Fibroblast of villous mesenchyme (primary cell): ENCODE data around the gene GPX1. TPM values are rescaled to one million over a fixed set of nuclear protein-coding genes. Genes with fewer than 3 reads are reported as not detected.
A peak's percentile ranks its signal among the peaks of the same experiment; 100 is the strongest.
"Not testable (repeated sequence)": the region's sequence is repeated elsewhere in the genome, so short reads cannot be mapped to it uniquely, and the experiment has no call there.

Source experiments
- DNase-seq: peaks from one replicate; pipeline ENCODE4 v3.0.0-alpha.2; 2010; ENCODE audit warnings: low read depth
- H3K4me3 ChIP-seq: 2 replicates; pipeline ENCODE4 v1.5.1; 2011; ENCODE audit warnings: low read depth, mild to moderate bottlenecking, low read length
- total RNA-seq: library from RNA; depleted of rRNA; stranded (reverse); fragments of >200 nt; gene quantifications from 2 replicates; pipeline ENCODE4 v1.2.3, GENCODE V29; 2012
- TF ChIP-seq, protein P1 (sequence below): IDR thresholded peaks from 2 replicates; pipeline ENCODE4 v1.5.1; 2012; ENCODE audit warnings: low read depth, mild to moderate bottlenecking, low read length; ENCODE audit not compliant: insufficient read depth

The GPX1 gene
- total RNA-seq, 1 donor: 198 TPM

DNA sequence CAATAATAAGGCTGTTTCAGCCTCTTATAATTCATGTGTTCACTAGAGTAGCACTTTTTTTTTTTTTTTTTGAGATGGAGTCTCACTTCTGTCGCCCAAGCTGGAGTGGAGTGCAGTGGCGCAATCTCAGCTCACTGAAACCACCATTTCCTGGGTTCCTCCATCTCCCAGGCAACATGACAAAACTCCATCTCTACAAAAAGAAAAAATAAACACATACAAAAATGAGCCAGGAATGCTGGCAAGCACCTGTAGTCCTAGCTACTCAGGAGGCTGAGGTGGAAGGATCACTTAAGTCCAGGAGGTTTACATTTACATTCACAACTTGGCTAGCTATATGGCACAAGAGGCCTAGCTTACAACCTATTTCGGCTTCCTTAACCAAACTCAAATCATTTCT lies 25.1 kb downstream of the GPX1 start:
- TF ChIP-seq, protein P1, sequence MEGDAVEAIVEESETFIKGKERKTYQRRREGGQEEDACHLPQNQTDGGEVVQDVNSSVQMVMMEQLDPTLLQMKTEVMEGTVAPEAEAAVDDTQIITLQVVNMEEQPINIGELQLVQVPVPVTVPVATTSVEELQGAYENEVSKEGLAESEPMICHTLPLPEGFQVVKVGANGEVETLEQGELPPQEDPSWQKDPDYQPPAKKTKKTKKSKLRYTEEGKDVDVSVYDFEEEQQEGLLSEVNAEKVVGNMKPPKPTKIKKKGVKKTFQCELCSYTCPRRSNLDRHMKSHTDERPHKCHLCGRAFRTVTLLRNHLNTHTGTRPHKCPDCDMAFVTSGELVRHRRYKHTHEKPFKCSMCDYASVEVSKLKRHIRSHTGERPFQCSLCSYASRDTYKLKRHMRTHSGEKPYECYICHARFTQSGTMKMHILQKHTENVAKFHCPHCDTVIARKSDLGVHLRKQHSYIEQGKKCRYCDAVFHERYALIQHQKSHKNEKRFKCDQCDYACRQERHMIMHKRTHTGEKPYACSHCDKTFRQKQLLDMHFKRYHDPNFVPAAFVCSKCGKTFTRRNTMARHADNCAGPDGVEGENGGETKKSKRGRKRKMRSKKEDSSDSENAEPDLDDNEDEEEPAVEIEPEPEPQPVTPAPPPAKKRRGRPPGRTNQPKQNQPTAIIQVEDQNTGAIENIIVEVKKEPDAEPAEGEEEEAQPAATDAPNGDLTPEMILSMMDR: no peak
- H3K4me3 ChIP-seq: no peak overlapping the region
- DNase-seq: no peak

DNA sequence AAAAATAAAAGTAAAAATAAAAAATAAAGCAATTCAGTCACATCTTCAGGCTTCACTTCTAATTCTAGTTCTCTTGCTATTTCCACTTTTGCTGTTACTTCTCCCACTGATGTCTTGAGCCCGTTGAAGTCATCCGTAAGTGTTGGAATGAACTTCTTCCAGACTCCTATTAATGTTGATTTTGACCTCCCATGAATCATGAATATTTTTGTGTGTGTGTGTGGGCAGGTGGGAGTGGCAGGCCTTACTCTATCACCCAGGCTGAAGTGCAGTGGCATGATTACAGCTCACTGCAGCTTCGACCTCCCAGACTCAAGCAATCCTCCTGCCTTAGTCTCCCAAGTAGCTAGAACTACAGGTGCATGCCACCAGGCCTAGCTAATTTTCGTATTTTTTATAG lies 29.0 kb downstream of the GPX1 start:
- DNase-seq: no peak
- H3K4me3 ChIP-seq: no peak overlapping the region
- TF ChIP-seq, protein P1: no peak

DNA sequence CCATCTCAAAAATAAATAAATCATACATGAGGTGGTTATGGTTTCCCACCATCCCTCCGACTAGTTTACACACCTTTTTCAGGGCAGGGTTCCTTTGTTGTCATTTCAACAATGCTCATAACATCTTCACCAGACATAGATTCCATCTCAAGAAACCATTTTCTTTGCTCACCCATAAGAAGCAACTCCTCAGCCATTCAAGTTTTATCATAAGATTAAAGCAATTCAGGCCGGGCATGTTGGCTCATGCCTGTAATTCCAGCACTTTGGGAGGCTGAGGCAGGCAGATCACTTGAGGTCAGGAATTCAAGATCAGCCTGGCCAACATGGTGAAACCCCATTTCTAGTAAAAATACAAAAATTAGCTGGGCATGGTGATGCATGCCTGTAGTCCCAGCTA lies 29.8 kb downstream of the GPX1 start:
- not testable (repeated sequence) for DNase-seq, H3K4me3 ChIP-seq

DNA sequence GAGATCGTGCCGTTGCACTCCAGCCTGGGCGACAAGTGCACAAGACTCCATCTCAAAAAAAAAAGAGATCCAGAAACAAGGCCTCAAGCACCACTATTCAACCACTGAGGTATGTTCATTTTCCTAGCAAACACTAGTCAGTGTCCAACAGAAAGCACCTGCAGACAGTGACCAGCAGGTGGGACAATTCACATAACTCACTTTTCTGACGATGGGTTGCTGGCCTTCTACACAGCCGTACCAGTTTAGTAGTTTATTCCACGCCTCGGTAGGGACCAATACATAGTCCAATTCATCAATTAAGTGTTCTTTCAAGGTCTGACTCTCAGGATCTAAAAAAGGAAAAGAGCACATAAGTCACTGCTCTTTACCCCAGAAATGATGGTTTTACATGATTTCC lies 30.7 kb downstream of the GPX1 start:
- no peak overlapping the region for H3K4me3 ChIP-seq
- DNase-seq: no peak
- TF ChIP-seq, protein P1: peak; percentile 31

DNA sequence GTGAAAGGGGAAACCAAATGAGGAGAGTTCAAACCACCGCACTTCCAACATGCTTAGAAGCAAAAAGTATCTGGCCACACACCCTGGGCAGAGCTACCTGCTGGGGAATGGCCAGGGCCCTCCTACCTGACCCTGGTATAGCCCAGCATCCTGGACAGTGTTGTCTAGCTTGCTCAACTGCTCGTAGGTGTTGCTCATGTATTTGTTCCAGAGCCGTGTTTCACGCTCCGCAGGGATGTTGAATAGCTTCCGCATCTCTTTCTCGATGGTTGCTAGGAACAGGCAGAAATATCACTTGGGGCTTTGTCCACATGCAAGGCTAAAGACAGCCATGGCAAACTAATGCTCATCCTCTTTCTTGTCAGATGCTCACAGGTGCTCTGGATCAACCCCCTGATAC lies 33.4 kb downstream of the GPX1 start:
- TF ChIP-seq, protein P1: no peak
- no peak overlapping the region for H3K4me3 ChIP-seq
- DNase-seq: no peak

DNA sequence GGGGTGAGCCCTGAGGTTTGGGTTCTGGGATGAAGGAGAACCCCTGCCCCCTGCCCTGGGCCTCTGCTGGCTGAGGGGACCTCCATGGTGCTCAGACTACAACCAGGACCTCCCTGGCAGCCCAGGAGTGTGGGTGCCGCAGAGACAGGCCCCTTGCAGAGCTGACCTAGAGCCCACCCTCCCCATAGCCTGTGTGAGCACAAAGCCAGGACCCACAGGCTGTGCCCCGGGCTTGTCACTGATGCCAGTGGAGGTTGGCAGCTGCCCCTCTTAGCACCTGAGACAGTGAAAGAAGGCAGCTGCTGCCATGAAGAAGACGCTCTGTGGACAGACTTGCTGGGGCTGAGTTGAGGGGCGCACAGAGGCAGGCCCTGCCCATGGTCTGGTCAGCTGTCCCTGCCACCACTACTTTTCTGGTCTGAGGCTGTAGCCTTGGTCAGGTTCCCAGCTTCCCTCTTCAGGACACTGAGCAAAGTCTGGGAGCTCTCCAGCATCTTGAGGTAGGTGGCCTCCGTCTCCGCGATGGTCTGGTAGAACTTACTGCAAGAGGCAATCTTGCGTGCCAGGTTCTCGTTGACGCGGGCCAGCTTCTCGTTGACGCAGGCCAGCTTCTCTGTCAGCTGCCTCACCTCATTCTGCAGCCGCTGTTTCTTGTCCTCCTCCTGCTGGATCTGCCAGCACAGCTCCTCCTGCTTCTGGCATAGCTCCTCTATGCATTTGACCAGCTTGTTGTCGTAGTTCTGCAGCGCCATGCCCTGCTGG lies 41.3 kb downstream of the GPX1 start:
- TF ChIP-seq, protein P1: no peak
- H3K4me3 ChIP-seq: no peak overlapping the region
- no peak for DNase-seq

DNA sequence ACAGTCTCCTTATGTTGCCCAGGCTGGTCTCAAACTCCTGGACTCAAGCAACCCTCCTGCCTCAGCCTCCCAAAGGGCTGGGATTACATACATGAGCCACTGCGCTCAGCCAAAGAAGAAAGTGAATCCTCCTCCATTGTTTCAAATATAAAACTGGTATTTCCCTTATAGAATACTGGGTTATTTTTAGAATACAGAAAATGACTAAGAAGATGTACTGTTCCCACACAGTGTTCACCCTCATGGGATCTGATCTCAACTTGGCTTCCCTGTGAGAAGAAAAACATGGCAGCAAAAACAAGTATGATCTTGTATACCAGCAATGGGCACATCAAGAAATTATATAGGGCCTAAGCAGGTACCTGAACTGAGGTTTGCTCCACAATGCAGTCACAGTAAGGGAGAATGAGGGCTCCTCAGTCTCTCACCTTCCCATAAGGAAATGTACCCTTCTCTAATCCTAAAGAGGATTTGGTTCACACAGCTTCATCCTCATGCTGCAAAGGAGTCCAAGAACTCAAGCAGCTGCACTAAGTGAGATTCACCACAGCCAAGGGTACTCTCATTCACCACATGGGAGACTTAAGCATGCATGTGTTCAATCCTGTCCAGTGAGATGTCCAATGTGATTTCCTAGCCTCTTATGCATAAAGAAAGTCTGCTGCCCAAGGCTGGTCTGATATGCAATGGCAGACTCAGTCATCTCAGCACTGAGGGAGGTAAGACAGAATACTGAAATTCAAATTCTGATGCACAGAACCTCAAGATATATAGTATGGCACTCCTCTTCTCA lies 44.1 kb downstream of the GPX1 start:
- TF ChIP-seq, protein P1: no peak
- no peak for DNase-seq
- H3K4me3 ChIP-seq: no peak overlapping the region
